HG02759 (cell line): Measurements from ENCODE around the gene NDST4.

Experiments
- ATAC-seq: cut with Tn5 transposase; IDR thresholded peaks from one replicate; pipeline ENCODE4 v1.9.1; 2021; ENCODE audit warnings: mild to moderate bottlenecking, moderate library complexity; ENCODE audit not compliant: unreplicated experiment

Gene NDST4

GRCh38 chr4:114921191-114921590, 192.2 kb downstream of the NDST4 start:
- no peak for ATAC-seq

GRCh38 chr4:114911111-114911510, 202.3 kb downstream of the NDST4 start:
- no peak for ATAC-seq

- ATAC-seq = no peak
Observed at GRCh38 chr4:114907568-114907967, 205.9 kb downstream of the NDST4 start.

DNA sequence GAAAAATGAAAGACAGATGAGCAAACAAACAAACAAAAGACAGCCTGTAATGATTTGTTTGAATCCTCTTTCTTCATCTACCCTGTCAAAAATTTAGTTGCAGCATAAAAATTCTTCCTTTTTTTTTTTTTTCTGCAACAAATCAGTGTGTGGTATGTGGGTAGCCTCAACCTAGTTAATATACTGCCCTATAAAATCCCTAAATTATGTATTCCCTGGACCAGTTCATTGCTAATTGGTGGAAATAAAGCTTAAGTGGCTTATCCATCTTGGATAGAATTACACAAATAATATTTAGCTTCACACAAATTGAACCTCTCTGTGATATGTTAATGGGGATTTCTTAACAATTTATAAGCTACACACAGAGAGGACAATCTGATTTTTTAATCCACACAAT, 208.4 kb downstream of the NDST4 start:
- no peak for ATAC-seq

GRCh38 chr4:114900934-114901333, 212.5 kb downstream of the NDST4 start:
- no peak for ATAC-seq

GRCh38 chr4:114890773-114891172, 222.6 kb downstream of the NDST4 start:
- ATAC-seq = no peak

- ATAC-seq = no peak
Observed at GRCh38 chr4:114886761-114887160, 226.7 kb downstream of the NDST4 start.

- ATAC-seq = no peak
Observed at GRCh38 chr4:114883641-114884040, 229.8 kb downstream of the NDST4 start.

DNA sequence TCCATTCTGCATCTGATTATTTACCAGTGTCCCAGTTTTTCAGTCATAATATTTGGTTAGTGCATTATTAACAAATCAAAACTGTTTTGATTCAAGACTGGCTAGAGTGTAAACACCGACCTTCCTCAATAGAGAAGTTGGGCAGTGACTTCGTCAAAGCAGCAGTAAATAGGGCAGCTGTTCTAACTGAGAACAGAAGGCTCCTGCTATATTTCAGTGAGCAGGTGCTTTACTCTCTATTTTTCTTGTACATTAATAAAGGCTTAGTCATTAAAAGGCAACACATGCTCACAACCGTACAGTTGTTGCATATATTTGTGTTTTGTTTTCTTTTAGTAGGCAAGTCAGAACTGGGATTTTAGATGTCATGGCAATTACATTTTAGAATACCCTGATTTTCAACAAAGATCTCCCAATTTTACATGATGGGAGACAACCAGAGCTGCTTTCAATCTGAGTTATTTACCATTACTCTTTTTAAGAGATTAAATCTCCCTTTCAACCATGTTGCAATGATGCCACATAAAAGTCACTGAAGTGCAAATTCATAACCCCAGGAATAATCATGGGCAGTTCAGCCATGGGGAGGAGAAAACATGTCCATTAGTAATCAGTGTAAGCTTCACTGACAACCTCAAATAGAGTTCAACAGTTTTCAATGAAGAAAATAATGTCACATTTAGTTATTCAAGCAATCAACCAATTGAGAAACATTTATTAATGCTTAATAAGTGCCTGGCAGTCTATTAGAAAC, 233.3 kb downstream of the NDST4 start:
- no peak for ATAC-seq

GRCh38 chr4:114875630-114876029, 237.8 kb downstream of the NDST4 start:
- ATAC-seq = no peak

DNA sequence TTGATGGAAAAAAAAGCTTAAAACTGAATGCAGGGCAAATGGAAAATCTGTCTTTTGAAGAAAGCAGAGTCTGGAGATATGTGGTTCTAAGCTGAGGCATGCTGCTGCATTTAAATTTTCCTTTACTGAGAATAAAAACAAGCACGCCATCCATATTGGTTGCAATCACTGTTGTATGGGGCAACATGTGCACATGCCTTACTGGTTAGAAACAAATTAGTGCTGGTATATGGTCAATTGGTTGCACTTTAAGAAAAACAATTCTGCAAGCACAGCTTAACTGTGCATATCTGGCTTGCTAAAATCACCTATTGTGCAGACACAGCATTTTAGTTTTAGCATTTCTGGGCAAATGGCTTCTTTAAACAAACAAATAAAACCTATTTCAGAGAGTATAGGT, 239.1 kb downstream of the NDST4 start:
- ATAC-seq = no peak

- no peak for ATAC-seq
Observed at GRCh38 chr4:114870987-114871386, 242.4 kb downstream of the NDST4 start.

DNA sequence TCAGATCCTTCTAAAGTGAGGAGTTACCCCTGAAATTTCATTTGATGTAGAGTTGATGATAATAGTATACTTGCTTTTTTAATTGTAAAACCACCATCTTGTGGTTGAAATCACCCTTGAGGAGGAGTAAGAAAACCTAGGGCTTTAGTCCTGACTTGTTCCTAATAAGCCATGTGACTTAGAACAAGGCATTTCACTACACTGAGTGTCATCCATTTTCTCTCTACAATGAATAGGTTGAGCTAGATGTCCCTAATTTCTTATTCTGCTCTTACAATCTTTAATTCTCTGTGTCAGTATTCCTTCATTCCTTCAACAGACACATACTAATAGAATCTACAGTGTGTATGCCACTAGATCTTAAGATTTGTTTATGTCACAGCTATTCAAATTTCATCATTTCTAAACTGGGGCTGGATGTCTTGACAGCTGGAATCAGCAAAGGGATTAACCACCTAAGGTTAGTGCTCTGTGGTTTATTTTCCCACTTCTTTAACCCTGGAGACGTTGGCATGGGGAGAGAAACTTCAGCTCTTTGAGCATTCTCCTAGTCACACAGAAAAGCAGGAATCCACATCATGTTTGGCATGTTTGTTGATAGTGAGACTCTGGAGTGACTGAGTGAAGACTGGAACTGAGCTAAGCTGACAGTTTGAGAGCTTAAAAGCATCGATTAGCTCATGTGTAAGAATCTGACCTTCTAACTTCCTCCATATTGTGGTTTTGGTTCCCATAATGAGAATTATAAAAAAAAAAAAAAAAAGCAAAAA, 246.3 kb downstream of the NDST4 start:
- peak; percentile 42 for ATAC-seq

DNA sequence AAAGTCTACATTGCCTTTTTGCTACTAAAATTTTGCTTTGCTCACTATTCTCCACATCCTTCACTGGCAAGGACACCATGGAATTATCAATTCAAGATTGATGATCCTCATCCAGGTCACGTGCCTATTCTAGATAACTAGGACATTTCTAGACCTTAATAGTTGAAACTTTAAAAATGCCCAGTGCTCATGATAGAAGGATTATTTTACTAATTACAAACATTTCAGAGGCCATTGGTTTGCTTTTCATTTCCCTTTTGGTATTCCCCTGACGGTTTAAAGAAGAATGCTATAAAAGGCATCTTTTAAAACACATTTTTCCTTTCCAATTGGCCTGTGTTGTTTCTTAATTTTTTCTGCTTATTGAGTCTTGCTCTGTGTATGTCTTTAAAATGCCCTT, 249.4 kb downstream of the NDST4 start:
- no peak for ATAC-seq

GRCh38 chr4:114860786-114861185, 252.6 kb downstream of the NDST4 start:
- ATAC-seq = no peak

DNA sequence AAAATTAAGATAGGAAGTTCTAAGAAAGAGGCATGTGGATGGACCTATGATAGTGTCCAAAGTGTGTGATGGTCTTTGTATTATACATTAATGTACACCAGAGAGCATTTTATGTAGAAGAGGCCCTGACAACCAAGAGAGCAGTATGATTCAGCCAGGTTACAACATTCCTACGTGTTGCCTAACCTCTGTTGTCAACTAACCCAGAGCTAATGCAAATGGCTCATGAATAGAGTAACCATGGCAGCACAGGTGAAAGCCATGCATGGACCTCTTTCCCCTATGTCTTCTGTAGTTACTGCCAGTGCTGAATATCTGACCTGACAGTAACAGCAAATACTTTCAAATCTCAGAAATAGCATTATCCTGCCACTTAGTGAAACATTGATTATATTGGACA, 255.6 kb downstream of the NDST4 start:
- no peak for ATAC-seq

DNA sequence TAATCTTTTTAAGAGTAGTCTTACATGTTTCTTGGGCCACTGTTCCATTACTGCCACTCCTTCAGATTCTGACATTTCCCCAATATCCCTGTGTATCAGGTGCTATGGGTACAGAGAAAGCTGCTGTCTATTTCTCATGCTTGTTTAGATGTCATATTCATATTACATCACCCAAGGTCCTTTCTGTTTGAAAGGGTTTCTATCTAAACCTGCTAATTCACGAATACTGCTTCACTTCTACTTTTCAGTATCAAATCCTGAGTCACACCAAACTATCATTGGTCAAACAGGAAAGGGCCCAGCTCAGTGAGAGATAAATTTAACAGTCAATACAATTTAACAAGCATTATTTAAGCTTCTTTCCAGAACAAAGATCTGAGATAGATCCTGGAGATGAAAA, 273.4 kb downstream of the NDST4 start:
- ATAC-seq = no peak

- ATAC-seq = no peak
Observed at GRCh38 chr4:114830628-114831027, 282.8 kb downstream of the NDST4 start.

- ATAC-seq = no peak
Observed at GRCh38 chr4:114827651-114828050, 285.8 kb downstream of the NDST4 start.

DNA sequence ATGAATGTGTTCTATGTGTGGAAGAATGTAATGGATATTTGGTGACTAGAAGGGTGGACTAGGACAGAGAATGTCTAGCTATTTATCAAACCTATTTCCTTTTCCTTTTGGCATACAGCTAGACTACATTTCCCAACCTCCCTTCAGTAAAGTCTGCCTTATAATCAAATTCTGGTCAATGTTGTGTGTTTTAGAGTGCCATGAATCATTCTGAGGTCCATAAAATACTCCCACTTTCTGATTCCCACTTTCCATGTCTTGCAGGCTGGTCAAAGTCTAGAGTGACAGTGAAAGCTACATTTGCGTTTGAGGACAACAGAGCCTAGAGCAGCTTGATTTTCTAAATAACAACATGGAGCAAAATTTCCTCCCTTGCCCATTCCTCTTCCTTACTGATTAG, 297.7 kb downstream of the NDST4 start:
- no peak for ATAC-seq

GRCh38 chr4:114813961-114814360, 299.5 kb downstream of the NDST4 start:
- no peak for ATAC-seq

DNA sequence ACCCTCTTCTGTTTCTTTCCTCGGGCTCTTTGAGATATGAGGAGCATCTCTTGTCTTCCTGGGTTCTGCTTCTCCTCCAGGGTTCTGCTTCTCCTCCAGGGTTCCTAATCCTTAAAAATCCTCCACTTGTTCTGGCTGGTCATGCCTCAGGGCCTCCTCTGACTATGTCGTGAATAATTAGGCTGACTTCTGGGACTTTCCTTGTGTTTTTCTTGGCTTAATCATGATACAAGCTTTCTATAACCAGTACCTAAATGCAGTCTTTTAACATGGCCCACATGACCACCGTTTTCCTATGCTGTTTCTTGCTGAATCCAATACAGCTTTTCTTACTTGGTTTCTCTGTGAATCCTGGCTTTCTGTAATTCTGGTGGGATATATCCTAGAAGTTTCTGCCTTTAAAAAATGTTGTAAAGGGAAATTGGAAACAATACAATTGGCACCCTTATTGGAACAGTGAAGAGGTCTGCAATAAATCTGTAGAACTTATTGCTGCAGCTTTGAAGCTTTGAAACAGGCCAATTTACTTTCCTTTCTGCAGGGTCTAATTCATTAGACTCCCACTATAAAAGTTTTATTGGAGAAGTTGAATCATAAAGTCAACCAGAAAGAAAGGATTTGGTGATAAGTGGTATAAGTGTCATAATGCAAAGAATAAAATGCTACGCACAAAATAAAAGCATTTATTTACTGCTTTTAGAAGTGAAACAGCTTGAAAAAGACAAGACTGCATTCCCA, 301.7 kb downstream of the NDST4 start:
- ATAC-seq = no peak
